Caco-2 (cell line): ENCODE measurements around the gene ZNF644. TPM values are rescaled to one million over a fixed set of nuclear protein-coding genes. Genes with fewer than 3 reads are reported as not detected.

Source experiments
- BruUV-seq: library from RNA; stranded (reverse); fragments of 400-500 nt; replicated peaks from 2 replicates; lab custom pipeline; 2021; lab: Mats Ljungman, UMichigan
- CTCF ChIA-PET: fragments of 300-600 bp; sonication (Branson Sonifier 250); formaldehyde crosslinking; loops from one replicate; lab custom pipeline; 2022; ENCODE audit warnings: antibody characterized with exemption; lab: Charles Lee
- POLR2A ChIA-PET: fragments of 300-600 bp; sonication (Branson Sonifier 250); formaldehyde crosslinking; loops from one replicate; lab custom pipeline; 2022; ENCODE audit warnings: antibody characterized with exemption; lab: Charles Lee
- DNase-seq, 2 experiments: peaks; one replicate each; pipeline versions ENCODE4 v3.0.0 to v3.0.0-alpha.2; 2020 to 2022
- H3K27me3 ChIP-seq: replicated peaks from 2 replicates; pipeline ENCODE4 v1.6.0; 2011; ENCODE audit warnings: low read length; ENCODE audit not compliant: control insufficient read depth, insufficient read depth
- H3K36me3 ChIP-seq: 2 replicates; pipeline ENCODE4 v1.5.1; 2011; ENCODE audit warnings: low read length; ENCODE audit not compliant: control insufficient read depth, insufficient read depth
- H3K4me1 ChIP-seq: fragments of 250-450 bp; sonication (Bioruptor Pico); 2 replicates; pipeline ENCODE4 v1.5.1; 2020; ENCODE audit warnings: mild to moderate bottlenecking
- H3K4me3 ChIP-seq: 2 replicates; pipeline ENCODE4 v1.5.1; 2011; ENCODE audit warnings: low read depth, mild to moderate bottlenecking, control low read depth, low read length
- H3K9me3 ChIP-seq: fragments of 250-450 bp; sonication (Bioruptor Pico); 2 replicates; pipeline ENCODE4 v1.5.1; 2020; ENCODE audit warnings: mild to moderate bottlenecking, moderate library complexity
- H3K27ac Mint-ChIP-seq: one replicate; pipeline ENCODE4 v1.8.0; 2022; ENCODE audit warnings: mixed read lengths; ENCODE audit not compliant: unreplicated experiment
- H3K27me3 Mint-ChIP-seq: one replicate; pipeline ENCODE4 v1.8.0; 2022; ENCODE audit warnings: mixed read lengths; ENCODE audit not compliant: insufficient read depth, unreplicated experiment
- H3K36me3 Mint-ChIP-seq: one replicate; pipeline ENCODE4 v1.8.0; 2022; ENCODE audit warnings: mild to moderate bottlenecking, mixed read lengths; ENCODE audit not compliant: insufficient read depth, unreplicated experiment
- H3K4me1 Mint-ChIP-seq: one replicate; pipeline ENCODE4 v1.8.0; 2022; ENCODE audit warnings: low read depth, mixed read lengths; ENCODE audit not compliant: unreplicated experiment
- H3K4me3 Mint-ChIP-seq: one replicate; pipeline ENCODE4 v1.8.0; 2022; ENCODE audit warnings: mild to moderate bottlenecking, moderate library complexity, mixed read lengths; ENCODE audit not compliant: unreplicated experiment
- H3K9me3 Mint-ChIP-seq: one replicate; pipeline ENCODE4 v1.8.0; 2022; ENCODE audit warnings: mixed read lengths; ENCODE audit not compliant: unreplicated experiment
- CTCF ChIP-seq, 2 experiments: fragments of 200-600 bp in 1 of 2; IDR thresholded peaks; 1 replicate in 1 of 2; 2 replicates in 1 of 2; pipeline versions ENCODE4 v1.5.1 to v1.8.0; 2011 to 2022; ENCODE audit warnings: antibody characterized with exemption in 1 of 2, control low read depth in 1 of 2, inconsistent platforms in 1 of 2, low read depth in 1 of 2, low read length in 1 of 2, mild to moderate bottlenecking in 1 of 2, moderate library complexity in 1 of 2; ENCODE audit not compliant: insufficient read depth in 1 of 2, severe bottlenecking in 1 of 2, unreplicated experiment in 1 of 2
- intact Hi-C: fragments of 100-400 bp; cut with micrococcal nuclease; formaldehyde crosslinking; loops from one replicate; pipeline ENCODE4 v1.10.0; 2022; ENCODE audit not compliant: unreplicated experiment
- total RNA-seq: library from RNA; stranded (reverse); gene quantifications from 2 replicates; pipeline ENCODE4 v1.2.3, GENCODE V29; 2022

ZNF644 gene
- total RNA-seq, 1 experiment from 2014 or later = 32.5 TPM

- ChIA-PET CTCF (no interaction called here), POLR2A (no interaction called here)
- H3K27ac Mint-ChIP-seq = no peak overlapping the region
- no peaks in the 10 kb centered on the region for H3K27me3 ChIP-seq
- DNase-seq = no peak
- H3K36me3 Mint-ChIP-seq = peaks cover 18% of the 10 kb centered on the region
- H3K4me3 Mint-ChIP-seq = no peak overlapping the region
- no peak for TF ChIP-seq CTCF (IDR thresholded peaks at IDR 0.05; ENCODE audit: insufficient read depth in 1 of 2, low read depth in 1 of 2, low read length in 1 of 2, severe bottlenecking in 1 of 2, unreplicated experiment in 1 of 2)
- H3K27me3 Mint-ChIP-seq = no peaks in the 10 kb centered on the region
- no peak overlapping the region for H3K4me3 ChIP-seq
- H3K9me3 ChIP-seq = no peaks in the 10 kb centered on the region
- H3K4me1 ChIP-seq = no peaks in the 10 kb centered on the region
- no peaks in the 10 kb centered on the region for H3K36me3 ChIP-seq
- H3K9me3 Mint-ChIP-seq = no peaks in the 10 kb centered on the region
- intact Hi-C loops = no loop called here
- no TSS peak for BruUV-seq
- H3K4me1 Mint-ChIP-seq = peaks cover 8% of the 10 kb centered on the region
These were observed 51.6 kb downstream of the ZNF644 start for GRCh38 chr1:90970208-90970607.

GRCh38 chr1:90969241-90969640 lies 52.6 kb downstream of the ZNF644 start:
- H3K27me3 ChIP-seq = no peaks in the 10 kb centered on the region
- ChIA-PET CTCF (no interaction called here), POLR2A (no interaction called here)
- no peaks in the 10 kb centered on the region for H3K9me3 ChIP-seq
- H3K4me1 ChIP-seq = no peaks in the 10 kb centered on the region
- Mint-ChIP-seq H3K4me1 (peaks cover 1% of the 10 kb centered on the region), H3K27me3 (no peaks in the 10 kb centered on the region), H3K27ac (no peak overlapping the region), H3K36me3 (peaks cover 18% of the 10 kb centered on the region), H3K4me3 (no peak overlapping the region), H3K9me3 (no peaks in the 10 kb centered on the region)
- intact Hi-C loops = no loop called here
- no peak for TF ChIP-seq CTCF (IDR thresholded peaks at IDR 0.05; ENCODE audit: insufficient read depth in 1 of 2, low read depth in 1 of 2, low read length in 1 of 2, severe bottlenecking in 1 of 2, unreplicated experiment in 1 of 2)
- no peaks in the 10 kb centered on the region for H3K36me3 ChIP-seq
- DNase-seq = no peak
- no peak overlapping the region for H3K4me3 ChIP-seq
- no TSS peak for BruUV-seq

- BruUV-seq = no TSS peak
- POLR2A ChIA-PET = no interaction called here
- H3K4me3 Mint-ChIP-seq = no peak overlapping the region
- no peak overlapping the region for H3K27ac Mint-ChIP-seq
- no peaks in the 10 kb centered on the region for H3K4me1 Mint-ChIP-seq
- peak; percentile 6 to 34 for TF ChIP-seq CTCF (IDR thresholded peaks at IDR 0.05; ENCODE audit: insufficient read depth in 1 of 2, low read depth in 1 of 2, low read length in 1 of 2, severe bottlenecking in 1 of 2, unreplicated experiment in 1 of 2)
- H3K27me3 Mint-ChIP-seq = no peaks in the 10 kb centered on the region
- H3K27me3 ChIP-seq = no peaks in the 10 kb centered on the region
- no peaks in the 10 kb centered on the region for H3K9me3 Mint-ChIP-seq
- no peaks in the 10 kb centered on the region for H3K36me3 ChIP-seq
- H3K4me3 ChIP-seq = no peak overlapping the region
- intact Hi-C loops = loop anchor here (1.0 to 2.0 kb wide), 3 partner anchors 114 to 243 kb away; no protein-coding TSS in a partner anchor
- no peak for DNase-seq
- no peaks in the 10 kb centered on the region for H3K9me3 ChIP-seq
- CTCF ChIA-PET = interaction anchor here (0.7 to 1.0 kb wide), 3 partner anchors 201 to 243 kb away, joined by 3 read pairs; no protein-coding TSS in a partner anchor
- H3K36me3 Mint-ChIP-seq = peaks cover 19% of the 10 kb centered on the region
- H3K4me1 ChIP-seq = peaks cover 5% of the 10 kb centered on the region; the same call in 1 of the 2 replicates
These were observed 57.3 kb downstream of the ZNF644 start for GRCh38 chr1:90964444-90965035.
